Measurements from ENCODE around the gene NRDE2. TPM values are rescaled to one million over a fixed set of nuclear protein-coding genes. Genes with fewer than 3 reads are reported as not detected.
A peak's percentile ranks its signal among the peaks of the same experiment; 100 is the strongest.

NRDE2 gene
- 11.2 and 21.0 TPM in 2 replicates for total RNA-seq (ENCODE audit: low replicate concordance)

GRCh38 chr14:90331497-90332270 is at the start of gene NRDE2:
Gene NRDE2, minus strand, starts transcription at chr14:90331941. Its CDS starts 37 bp downstream, at chr14:90331904.
- TF ChIP-seq, protein P1, sequence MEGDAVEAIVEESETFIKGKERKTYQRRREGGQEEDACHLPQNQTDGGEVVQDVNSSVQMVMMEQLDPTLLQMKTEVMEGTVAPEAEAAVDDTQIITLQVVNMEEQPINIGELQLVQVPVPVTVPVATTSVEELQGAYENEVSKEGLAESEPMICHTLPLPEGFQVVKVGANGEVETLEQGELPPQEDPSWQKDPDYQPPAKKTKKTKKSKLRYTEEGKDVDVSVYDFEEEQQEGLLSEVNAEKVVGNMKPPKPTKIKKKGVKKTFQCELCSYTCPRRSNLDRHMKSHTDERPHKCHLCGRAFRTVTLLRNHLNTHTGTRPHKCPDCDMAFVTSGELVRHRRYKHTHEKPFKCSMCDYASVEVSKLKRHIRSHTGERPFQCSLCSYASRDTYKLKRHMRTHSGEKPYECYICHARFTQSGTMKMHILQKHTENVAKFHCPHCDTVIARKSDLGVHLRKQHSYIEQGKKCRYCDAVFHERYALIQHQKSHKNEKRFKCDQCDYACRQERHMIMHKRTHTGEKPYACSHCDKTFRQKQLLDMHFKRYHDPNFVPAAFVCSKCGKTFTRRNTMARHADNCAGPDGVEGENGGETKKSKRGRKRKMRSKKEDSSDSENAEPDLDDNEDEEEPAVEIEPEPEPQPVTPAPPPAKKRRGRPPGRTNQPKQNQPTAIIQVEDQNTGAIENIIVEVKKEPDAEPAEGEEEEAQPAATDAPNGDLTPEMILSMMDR (IDR thresholded peaks at IDR 0.05; ENCODE audit: insufficient read depth, low read length) = no peak
- peak within 1 kb of the TSS; percentile 77 for H3K4me3 ChIP-seq (ENCODE audit: low read depth, low read length)
- peak; percentile 94 for DNase-seq (ENCODE audit: low read depth)

DNA sequence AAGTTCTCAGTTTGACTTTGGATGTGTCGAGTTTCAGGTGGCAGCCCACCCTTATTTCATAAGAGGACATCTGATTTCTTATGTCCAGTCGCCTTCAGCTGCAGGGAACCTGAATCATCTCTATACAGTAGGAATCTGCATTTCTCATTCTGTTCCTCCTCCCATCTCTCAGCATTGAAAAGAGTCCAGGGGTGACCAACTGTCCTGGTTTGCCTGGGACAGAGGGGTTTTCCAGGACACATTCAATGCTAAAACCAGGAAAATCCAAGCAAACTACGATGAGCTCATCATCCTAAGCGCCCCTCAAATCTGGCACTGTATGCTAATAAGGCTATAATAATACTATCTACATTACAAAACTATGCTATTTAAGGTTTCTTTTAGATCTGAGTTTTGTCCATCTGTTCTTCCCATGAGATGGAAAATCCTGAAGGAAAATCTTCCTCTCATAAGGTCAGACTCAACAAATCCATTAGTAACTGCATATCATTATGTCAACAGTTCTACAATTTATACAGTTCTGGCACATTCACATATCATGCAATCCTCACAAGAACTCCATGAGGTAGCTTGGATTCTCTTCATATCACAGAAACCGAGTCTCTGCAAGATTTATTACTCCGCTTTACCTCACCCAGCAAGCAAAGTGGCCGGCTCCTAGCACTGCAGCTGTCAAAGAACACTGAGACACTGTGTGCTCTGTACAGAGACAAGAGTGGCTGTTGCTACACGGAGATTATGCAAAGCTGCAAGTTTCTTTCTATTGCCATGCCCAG is 49.5 kb upstream of the NRDE2 start:
- H3K4me3 ChIP-seq (ENCODE audit: low read depth, low read length) = no peak overlapping the region
- peak; percentile 35 for DNase-seq (ENCODE audit: low read depth)
- TF ChIP-seq, protein P1 (IDR thresholded peaks at IDR 0.05; ENCODE audit: insufficient read depth, low read length) = no peak

DNA sequence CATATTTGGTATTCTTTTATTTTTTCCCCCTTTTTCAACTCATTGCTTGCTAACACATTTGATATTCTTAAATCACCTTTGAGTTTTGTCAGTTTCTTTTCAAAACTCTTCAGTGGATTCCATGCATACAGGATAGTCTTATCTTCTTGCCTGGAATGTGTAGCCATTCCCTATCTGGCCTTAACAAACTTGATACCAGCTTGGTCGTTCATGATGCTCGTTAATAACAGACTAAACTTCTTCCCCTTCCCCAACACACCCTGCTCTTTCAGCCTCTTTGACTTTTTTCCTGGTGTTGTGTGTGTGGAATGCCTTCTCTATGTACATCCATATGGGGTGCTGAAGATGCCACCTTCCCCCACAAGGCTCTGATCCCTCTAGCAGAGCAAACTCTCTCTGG is 47.4 kb upstream of the NRDE2 start:
- TF ChIP-seq, protein P1 (IDR thresholded peaks at IDR 0.05; ENCODE audit: insufficient read depth, low read length) = no peak
- no peak for DNase-seq (ENCODE audit: low read depth)
- no peak overlapping the region for H3K4me3 ChIP-seq (ENCODE audit: low read depth, low read length)

DNA sequence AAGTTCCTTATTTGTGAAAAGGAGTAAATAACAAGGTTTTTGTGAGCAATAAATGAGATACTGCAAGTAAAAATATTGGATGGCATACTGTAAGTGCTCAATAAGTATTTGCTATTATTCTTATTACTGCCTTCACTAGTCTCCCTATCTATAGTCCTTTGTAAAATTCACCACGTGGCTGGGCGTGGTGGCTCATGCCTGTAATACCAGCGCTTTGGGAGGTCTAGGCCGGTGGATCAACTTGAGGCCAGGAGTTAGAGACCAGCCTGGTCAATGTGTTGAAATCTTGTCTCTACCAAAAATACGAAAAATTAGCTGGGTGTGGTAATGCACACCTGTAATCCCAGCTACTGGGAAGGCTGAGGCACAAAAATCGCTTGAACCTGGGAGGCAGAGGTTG is 46.5 kb upstream of the NRDE2 start:
- TF ChIP-seq, protein P1 (IDR thresholded peaks at IDR 0.05; ENCODE audit: insufficient read depth, low read length) = no peak
- no peak for DNase-seq (ENCODE audit: low read depth)
- H3K4me3 ChIP-seq (ENCODE audit: low read depth, low read length) = no peak overlapping the region

- no peak for DNase-seq (ENCODE audit: low read depth)
- TF ChIP-seq, protein P1 (IDR thresholded peaks at IDR 0.05; ENCODE audit: insufficient read depth, low read length) = no peak
- H3K4me3 ChIP-seq (ENCODE audit: low read depth, low read length) = no peak overlapping the region
Measured at GRCh38 chr14:90375934-90376333, 44.2 kb upstream of the NRDE2 start.

GRCh38 chr14:90374813-90375212 is 43.1 kb upstream of the NRDE2 start:
- TF ChIP-seq, protein P1 (IDR thresholded peaks at IDR 0.05; ENCODE audit: insufficient read depth, low read length) = no peak
- no peak for DNase-seq (ENCODE audit: low read depth)
- H3K4me3 ChIP-seq (ENCODE audit: low read depth, low read length) = no peak overlapping the region
